Erythroblast (primary cell): ENCODE measurements around the gene RGL4.

Experiments used
- GATA1 ChIP-seq: IDR thresholded peaks from 2 replicates; pipeline ENCODE4 v1.6.1; 2011; ENCODE audit warnings: low read depth, mild to moderate bottlenecking, control low read depth, low read length, moderate library complexity
- POLR2A ChIP-seq: IDR thresholded peaks from 2 replicates; pipeline ENCODE4 v1.6.1; 2011; ENCODE audit warnings: mild to moderate bottlenecking, low read length

DNA sequence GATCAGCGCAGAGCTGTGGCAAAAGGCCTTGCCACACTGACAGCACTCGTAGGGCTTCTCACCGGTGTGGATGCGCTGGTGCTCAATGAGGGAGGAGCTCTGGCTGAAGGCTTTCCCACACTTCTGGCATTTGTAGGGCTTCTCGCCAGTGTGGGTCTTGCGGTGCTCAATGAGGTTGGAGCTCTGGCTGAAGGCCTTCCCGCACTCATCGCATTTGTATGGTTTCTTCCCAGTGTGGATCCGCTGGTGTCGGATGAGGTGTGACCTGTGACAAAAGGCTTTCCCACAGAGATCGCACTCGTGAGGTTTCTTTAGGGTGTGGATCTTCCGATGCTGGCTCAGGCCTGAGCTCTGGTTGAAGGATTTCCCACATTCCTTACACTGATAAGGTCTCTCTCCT is 53.2 kb downstream of the RGL4 start:
- no peak for TF ChIP-seq POLR2A
- no peak for TF ChIP-seq GATA1
